MM.1S (cell line): ENCODE measurements around the gene GNAQ.

Experiments used
- DNase-seq: peaks from one replicate; pipeline ENCODE4 v3.0.0-alpha.2; 2015
- H2AFZ ChIP-seq: fragments of 300-600 bp; sonication (generic); 2 replicates; pipeline ENCODE4 v1.6.0; 2016; ENCODE audit warnings: antibody characterized with exemption, low read length
- H3F3A ChIP-seq: fragments of 300-600 bp; sonication (generic); 2 replicates; pipeline ENCODE4 v1.6.1; 2016; ENCODE audit warnings: mild to moderate bottlenecking, antibody characterized with exemption, low read length, moderate library complexity, mixed read lengths; ENCODE audit not compliant: insufficient read depth
- H3K27ac ChIP-seq: fragments of 300-600 bp; sonication (generic); 2 replicates; pipeline ENCODE4 v1.5.1; 2016; ENCODE audit warnings: mild to moderate bottlenecking, low read length
- H3K27me3 ChIP-seq: fragments of 300-600 bp; sonication (generic); replicated peaks from 2 replicates; pipeline ENCODE4 v1.6.0; 2016; ENCODE audit warnings: low read length; ENCODE audit not compliant: insufficient read depth
- H3K36me3 ChIP-seq: fragments of 300-600 bp; sonication (generic); replicated peaks from 2 replicates; pipeline ENCODE4 v1.6.1; 2016; ENCODE audit warnings: mild to moderate bottlenecking, low read length, mixed read lengths; ENCODE audit not compliant: insufficient read depth
- H3K4me1 ChIP-seq: fragments of 300-600 bp; sonication (generic); 2 replicates; pipeline ENCODE4 v1.6.1; 2016; ENCODE audit warnings: low read length, mixed read lengths
- H3K4me2 ChIP-seq: fragments of 300-600 bp; sonication (generic); 2 replicates; pipeline ENCODE4 v1.6.0; 2016; ENCODE audit warnings: low read depth, low read length
- H3K4me3 ChIP-seq: fragments of 300-600 bp; sonication (generic); 2 replicates; pipeline ENCODE4 v1.5.1; 2016; ENCODE audit warnings: low read length, mixed read lengths
- H3K79me2 ChIP-seq: fragments of 300-600 bp; sonication (generic); 2 replicates; pipeline ENCODE4 v1.6.1; 2016; ENCODE audit warnings: mixed run types, low read length, mixed read lengths
- H3K9ac ChIP-seq: fragments of 300-600 bp; sonication (generic); 2 replicates; pipeline ENCODE4 v1.6.1; 2016; ENCODE audit warnings: low read length, mixed read lengths
- H3K9me2 ChIP-seq: fragments of 300-600 bp; sonication (generic); replicated peaks from 2 replicates; pipeline ENCODE4 v1.6.1; 2016; ENCODE audit warnings: mild to moderate bottlenecking, low read length, mixed read lengths; ENCODE audit not compliant: insufficient read depth
- H3K9me3 ChIP-seq: fragments of 300-600 bp; sonication (generic); replicated peaks from 2 replicates; pipeline ENCODE4 v1.6.1; 2016; ENCODE audit warnings: mild to moderate bottlenecking, low read length, mixed read lengths; ENCODE audit not compliant: insufficient read depth
- H4K20me1 ChIP-seq: fragments of 300-600 bp; sonication (generic); 2 replicates; pipeline ENCODE4 v1.6.1; 2016; ENCODE audit warnings: mild to moderate bottlenecking, low read length, moderate library complexity, mixed read lengths; ENCODE audit not compliant: insufficient read depth
- EZH2 ChIP-seq: fragments of 300-600 bp; sonication (generic); optimal IDR thresholded peaks from 2 replicates; pipeline ENCODE3; 2017; ENCODE audit warnings: low read depth, mild to moderate bottlenecking, antibody characterized with exemption, low read length, mixed read lengths
- EZH2phosphoT487 ChIP-seq: fragments of 300-600 bp; sonication (generic); IDR thresholded peaks from 2 replicates; pipeline ENCODE4 v1.6.1; 2018; ENCODE audit warnings: antibody characterized with exemption, low read length
- TF ChIP-seq, protein P1 (sequence below): fragments of 300-600 bp; sonication (generic); IDR thresholded peaks from 2 replicates; pipeline ENCODE4 v1.5.1; 2016; ENCODE audit warnings: antibody characterized with exemption, low read length, mixed read lengths

Gene GNAQ

DNA sequence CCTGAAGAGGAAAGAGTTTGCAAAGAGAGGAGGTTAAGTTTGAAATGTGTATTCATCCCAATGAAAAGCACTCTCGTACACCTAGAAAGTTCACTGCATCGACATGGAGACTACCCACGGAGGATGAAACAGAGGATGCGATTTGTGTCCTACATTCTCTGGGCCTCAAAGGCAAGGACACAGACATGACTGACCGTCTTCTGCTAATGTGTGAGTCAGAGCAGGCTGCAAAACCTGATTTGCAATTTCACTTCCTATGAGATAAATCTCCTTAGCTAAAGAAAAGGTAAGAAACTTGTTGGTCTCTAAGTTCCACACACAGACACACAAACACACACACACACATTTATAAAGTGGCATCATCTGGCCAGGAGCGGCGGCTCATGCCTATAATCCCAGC, 98.6 kb downstream of the GNAQ start:
- no peaks in the 10 kb centered on the region for H3K36me3 ChIP-seq
- no peak for DNase-seq
- H4K20me1 ChIP-seq = no peaks in the 10 kb centered on the region
- no peak overlapping the region for H3K4me2 ChIP-seq
- no peaks in the 10 kb centered on the region for H3K27me3 ChIP-seq
- H3F3A ChIP-seq = no peaks in the 10 kb centered on the region
- no peak overlapping the region for H2AFZ ChIP-seq
- no peaks in the 10 kb centered on the region for H3K9me3 ChIP-seq
- no peak overlapping the region for H3K27ac ChIP-seq
- TF ChIP-seq EZH2 (no peak), EZH2phosphoT487 (no peak)
- TF ChIP-seq, protein P1, sequence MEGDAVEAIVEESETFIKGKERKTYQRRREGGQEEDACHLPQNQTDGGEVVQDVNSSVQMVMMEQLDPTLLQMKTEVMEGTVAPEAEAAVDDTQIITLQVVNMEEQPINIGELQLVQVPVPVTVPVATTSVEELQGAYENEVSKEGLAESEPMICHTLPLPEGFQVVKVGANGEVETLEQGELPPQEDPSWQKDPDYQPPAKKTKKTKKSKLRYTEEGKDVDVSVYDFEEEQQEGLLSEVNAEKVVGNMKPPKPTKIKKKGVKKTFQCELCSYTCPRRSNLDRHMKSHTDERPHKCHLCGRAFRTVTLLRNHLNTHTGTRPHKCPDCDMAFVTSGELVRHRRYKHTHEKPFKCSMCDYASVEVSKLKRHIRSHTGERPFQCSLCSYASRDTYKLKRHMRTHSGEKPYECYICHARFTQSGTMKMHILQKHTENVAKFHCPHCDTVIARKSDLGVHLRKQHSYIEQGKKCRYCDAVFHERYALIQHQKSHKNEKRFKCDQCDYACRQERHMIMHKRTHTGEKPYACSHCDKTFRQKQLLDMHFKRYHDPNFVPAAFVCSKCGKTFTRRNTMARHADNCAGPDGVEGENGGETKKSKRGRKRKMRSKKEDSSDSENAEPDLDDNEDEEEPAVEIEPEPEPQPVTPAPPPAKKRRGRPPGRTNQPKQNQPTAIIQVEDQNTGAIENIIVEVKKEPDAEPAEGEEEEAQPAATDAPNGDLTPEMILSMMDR = no peak
- no peaks in the 10 kb centered on the region for H3K9me2 ChIP-seq
- H3K79me2 ChIP-seq = no peaks in the 10 kb centered on the region
- no peaks in the 10 kb centered on the region for H3K4me1 ChIP-seq
- H3K4me3 ChIP-seq = no peak overlapping the region
- no peak overlapping the region for H3K9ac ChIP-seq

DNA sequence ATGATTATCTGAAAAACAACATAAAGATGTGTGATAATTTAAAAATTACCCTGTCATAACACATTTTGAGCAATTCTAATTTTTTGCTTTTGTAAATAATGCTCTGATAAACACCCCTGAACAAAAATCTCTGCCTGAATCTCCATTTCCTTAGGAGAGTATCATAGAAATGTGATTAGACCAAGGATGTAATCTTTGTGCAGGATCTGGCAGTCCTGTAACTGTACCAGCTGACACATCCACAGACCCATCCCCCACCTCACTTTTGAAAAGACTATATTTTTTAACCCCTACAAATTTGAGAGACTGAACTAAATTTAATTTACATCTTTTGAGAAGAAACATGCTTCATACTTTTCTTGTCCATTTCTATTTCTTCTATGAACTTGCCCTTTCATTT, 101.7 kb downstream of the GNAQ start:
- H3K4me1 ChIP-seq = no peaks in the 10 kb centered on the region
- H3K9me2 ChIP-seq = no peaks in the 10 kb centered on the region
- no peaks in the 10 kb centered on the region for H3K79me2 ChIP-seq
- no peaks in the 10 kb centered on the region for H3K36me3 ChIP-seq
- H3K4me2 ChIP-seq = no peak overlapping the region
- H4K20me1 ChIP-seq = no peaks in the 10 kb centered on the region
- no peak overlapping the region for H3K9ac ChIP-seq
- no peak for TF ChIP-seq EZH2phosphoT487
- no peak for TF ChIP-seq EZH2
- TF ChIP-seq, protein P1 = no peak
- H3K4me3 ChIP-seq = no peak overlapping the region
- H3F3A ChIP-seq = no peaks in the 10 kb centered on the region
- no peaks in the 10 kb centered on the region for H3K27me3 ChIP-seq
- no peak overlapping the region for H3K27ac ChIP-seq
- H3K9me3 ChIP-seq = no peaks in the 10 kb centered on the region
- no peak for DNase-seq
- H2AFZ ChIP-seq = no peak overlapping the region

DNA sequence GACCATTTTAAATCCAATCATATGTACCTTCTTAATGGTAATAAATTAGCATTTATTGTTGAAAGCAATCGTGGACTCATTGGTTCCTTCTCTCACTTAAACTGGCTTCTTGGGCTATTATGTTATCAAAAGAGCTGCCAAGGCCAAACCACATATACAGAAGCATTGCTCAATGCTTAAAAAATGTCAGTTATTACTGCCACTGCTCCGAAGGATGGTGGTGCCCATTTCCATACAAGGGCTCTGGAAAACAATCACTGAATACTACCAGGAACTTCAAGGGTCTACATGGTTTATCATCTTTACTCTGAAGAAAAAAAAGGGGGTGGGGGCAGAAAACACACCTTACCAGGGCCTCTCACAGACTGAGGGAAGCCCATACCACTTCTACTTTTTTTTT, 104.3 kb downstream of the GNAQ start:
- H3F3A ChIP-seq = no peaks in the 10 kb centered on the region
- no peaks in the 10 kb centered on the region for H3K79me2 ChIP-seq
- DNase-seq = no peak
- no peak overlapping the region for H3K4me3 ChIP-seq
- H3K4me2 ChIP-seq = no peak overlapping the region
- H3K9me2 ChIP-seq = no peaks in the 10 kb centered on the region
- no peaks in the 10 kb centered on the region for H3K27me3 ChIP-seq
- H3K9ac ChIP-seq = no peak overlapping the region
- H3K9me3 ChIP-seq = no peaks in the 10 kb centered on the region
- H3K27ac ChIP-seq = no peak overlapping the region
- no peaks in the 10 kb centered on the region for H3K4me1 ChIP-seq
- no peak overlapping the region for H2AFZ ChIP-seq
- H4K20me1 ChIP-seq = no peaks in the 10 kb centered on the region
- TF ChIP-seq, protein P1 = no peak
- TF ChIP-seq EZH2 (no peak), EZH2phosphoT487 (no peak)
- no peaks in the 10 kb centered on the region for H3K36me3 ChIP-seq
